ENCODE results near the gene CFB. TPM values are rescaled to one million over a fixed set of nuclear protein-coding genes. Genes with fewer than 3 reads are reported as not detected.
A peak's percentile ranks its signal among the peaks of the same experiment; 100 is the strongest.

CFB gene
- total and polyA plus RNA-seq, 9 of the 15 experiments (the other 6 are each of a cell fraction or from before 2014, with no cell fraction given) = 0.08 to 0.91 (median 0.22) TPM; not detected in 4

DNA sequence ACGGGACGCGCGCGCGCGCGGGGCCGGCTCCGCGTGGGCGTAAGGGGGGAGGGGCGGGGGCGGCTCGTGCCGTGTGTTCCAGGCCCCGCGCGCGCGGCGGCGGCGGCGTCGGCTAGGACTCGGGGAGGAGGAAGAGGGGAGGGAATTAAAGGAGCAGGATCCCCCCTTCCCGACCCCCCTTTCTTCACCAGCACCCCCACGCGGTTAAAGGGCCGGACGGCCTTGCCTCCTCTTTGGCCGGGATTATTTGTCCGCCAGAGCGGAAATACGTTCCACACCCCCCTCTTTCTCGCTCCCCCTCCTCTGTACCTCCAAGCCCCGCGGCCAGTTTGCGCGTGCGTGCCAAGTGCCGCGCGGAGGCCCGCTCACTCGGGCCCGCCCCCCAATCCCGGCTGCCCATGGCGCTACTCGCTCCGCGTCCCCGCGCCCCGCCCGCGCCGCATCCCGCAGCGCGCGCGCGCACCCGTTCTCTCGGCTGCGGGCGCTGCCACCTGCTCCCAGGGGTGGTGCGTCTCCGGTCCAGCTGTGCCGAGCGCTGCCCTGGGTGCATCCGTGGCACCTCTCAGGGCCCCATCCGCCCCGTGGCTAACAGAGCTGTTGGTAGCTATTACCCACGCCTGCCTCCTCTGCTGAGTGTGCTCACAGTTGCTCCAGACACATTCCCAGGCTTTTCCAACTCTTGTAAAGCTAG, 43.8 kb upstream of the CFB start, which contains the start of gene ZBTB12 (continued):
- TF ChIP-seq, protein P1, sequence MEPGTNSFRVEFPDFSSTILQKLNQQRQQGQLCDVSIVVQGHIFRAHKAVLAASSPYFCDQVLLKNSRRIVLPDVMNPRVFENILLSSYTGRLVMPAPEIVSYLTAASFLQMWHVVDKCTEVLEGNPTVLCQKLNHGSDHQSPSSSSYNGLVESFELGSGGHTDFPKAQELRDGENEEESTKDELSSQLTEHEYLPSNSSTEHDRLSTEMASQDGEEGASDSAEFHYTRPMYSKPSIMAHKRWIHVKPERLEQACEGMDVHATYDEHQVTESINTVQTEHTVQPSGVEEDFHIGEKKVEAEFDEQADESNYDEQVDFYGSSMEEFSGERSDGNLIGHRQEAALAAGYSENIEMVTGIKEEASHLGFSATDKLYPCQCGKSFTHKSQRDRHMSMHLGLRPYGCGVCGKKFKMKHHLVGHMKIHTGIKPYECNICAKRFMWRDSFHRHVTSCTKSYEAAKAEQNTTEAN (CRISPR knock-in tag; IDR thresholded peaks at IDR 0.05) = no peak
- TF ChIP-seq, protein P2, sequence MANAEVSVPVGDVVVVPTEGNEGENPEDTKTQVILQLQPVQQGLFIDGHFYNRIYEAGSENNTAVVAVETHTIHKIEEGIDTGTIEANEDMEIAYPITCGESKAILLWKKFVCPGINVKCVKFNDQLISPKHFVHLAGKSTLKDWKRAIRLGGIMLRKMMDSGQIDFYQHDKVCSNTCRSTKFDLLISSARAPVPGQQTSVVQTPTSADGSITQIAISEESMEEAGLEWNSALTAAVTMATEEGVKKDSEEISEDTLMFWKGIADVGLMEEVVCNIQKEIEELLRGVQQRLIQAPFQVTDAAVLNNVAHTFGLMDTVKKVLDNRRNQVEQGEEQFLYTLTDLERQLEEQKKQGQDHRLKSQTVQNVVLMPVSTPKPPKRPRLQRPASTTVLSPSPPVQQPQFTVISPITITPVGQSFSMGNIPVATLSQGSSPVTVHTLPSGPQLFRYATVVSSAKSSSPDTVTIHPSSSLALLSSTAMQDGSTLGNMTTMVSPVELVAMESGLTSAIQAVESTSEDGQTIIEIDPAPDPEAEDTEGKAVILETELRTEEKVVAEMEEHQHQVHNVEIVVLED (CRISPR knock-in tag; IDR thresholded peaks at IDR 0.05) = peak; percentile 57
- TF ChIP-seq MTA1 (IDR thresholded peaks at IDR 0.05; ENCODE audit: borderline replicate concordance) = no peak
- TF ChIP-seq, protein P3, sequence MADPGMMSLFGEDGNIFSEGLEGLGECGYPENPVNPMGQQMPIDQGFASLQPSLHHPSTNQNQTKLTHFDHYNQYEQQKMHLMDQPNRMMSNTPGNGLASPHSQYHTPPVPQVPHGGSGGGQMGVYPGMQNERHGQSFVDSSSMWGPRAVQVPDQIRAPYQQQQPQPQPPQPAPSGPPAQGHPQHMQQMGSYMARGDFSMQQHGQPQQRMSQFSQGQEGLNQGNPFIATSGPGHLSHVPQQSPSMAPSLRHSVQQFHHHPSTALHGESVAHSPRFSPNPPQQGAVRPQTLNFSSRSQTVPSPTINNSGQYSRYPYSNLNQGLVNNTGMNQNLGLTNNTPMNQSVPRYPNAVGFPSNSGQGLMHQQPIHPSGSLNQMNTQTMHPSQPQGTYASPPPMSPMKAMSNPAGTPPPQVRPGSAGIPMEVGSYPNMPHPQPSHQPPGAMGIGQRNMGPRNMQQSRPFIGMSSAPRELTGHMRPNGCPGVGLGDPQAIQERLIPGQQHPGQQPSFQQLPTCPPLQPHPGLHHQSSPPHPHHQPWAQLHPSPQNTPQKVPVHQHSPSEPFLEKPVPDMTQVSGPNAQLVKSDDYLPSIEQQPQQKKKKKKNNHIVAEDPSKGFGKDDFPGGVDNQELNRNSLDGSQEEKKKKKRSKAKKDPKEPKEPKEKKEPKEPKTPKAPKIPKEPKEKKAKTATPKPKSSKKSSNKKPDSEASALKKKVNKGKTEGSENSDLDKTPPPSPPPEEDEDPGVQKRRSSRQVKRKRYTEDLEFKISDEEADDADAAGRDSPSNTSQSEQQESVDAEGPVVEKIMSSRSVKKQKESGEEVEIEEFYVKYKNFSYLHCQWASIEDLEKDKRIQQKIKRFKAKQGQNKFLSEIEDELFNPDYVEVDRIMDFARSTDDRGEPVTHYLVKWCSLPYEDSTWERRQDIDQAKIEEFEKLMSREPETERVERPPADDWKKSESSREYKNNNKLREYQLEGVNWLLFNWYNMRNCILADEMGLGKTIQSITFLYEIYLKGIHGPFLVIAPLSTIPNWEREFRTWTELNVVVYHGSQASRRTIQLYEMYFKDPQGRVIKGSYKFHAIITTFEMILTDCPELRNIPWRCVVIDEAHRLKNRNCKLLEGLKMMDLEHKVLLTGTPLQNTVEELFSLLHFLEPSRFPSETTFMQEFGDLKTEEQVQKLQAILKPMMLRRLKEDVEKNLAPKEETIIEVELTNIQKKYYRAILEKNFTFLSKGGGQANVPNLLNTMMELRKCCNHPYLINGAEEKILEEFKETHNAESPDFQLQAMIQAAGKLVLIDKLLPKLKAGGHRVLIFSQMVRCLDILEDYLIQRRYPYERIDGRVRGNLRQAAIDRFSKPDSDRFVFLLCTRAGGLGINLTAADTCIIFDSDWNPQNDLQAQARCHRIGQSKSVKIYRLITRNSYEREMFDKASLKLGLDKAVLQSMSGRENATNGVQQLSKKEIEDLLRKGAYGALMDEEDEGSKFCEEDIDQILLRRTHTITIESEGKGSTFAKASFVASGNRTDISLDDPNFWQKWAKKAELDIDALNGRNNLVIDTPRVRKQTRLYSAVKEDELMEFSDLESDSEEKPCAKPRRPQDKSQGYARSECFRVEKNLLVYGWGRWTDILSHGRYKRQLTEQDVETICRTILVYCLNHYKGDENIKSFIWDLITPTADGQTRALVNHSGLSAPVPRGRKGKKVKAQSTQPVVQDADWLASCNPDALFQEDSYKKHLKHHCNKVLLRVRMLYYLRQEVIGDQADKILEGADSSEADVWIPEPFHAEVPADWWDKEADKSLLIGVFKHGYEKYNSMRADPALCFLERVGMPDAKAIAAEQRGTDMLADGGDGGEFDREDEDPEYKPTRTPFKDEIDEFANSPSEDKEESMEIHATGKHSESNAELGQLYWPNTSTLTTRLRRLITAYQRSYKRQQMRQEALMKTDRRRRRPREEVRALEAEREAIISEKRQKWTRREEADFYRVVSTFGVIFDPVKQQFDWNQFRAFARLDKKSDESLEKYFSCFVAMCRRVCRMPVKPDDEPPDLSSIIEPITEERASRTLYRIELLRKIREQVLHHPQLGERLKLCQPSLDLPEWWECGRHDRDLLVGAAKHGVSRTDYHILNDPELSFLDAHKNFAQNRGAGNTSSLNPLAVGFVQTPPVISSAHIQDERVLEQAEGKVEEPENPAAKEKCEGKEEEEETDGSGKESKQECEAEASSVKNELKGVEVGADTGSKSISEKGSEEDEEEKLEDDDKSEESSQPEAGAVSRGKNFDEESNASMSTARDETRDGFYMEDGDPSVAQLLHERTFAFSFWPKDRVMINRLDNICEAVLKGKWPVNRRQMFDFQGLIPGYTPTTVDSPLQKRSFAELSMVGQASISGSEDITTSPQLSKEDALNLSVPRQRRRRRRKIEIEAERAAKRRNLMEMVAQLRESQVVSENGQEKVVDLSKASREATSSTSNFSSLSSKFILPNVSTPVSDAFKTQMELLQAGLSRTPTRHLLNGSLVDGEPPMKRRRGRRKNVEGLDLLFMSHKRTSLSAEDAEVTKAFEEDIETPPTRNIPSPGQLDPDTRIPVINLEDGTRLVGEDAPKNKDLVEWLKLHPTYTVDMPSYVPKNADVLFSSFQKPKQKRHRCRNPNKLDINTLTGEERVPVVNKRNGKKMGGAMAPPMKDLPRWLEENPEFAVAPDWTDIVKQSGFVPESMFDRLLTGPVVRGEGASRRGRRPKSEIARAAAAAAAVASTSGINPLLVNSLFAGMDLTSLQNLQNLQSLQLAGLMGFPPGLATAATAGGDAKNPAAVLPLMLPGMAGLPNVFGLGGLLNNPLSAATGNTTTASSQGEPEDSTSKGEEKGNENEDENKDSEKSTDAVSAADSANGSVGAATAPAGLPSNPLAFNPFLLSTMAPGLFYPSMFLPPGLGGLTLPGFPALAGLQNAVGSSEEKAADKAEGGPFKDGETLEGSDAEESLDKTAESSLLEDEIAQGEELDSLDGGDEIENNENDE (IDR thresholded peaks at IDR 0.05; ENCODE audit: low read depth, low read length) = no peak
- TF ChIP-seq, protein P4, sequence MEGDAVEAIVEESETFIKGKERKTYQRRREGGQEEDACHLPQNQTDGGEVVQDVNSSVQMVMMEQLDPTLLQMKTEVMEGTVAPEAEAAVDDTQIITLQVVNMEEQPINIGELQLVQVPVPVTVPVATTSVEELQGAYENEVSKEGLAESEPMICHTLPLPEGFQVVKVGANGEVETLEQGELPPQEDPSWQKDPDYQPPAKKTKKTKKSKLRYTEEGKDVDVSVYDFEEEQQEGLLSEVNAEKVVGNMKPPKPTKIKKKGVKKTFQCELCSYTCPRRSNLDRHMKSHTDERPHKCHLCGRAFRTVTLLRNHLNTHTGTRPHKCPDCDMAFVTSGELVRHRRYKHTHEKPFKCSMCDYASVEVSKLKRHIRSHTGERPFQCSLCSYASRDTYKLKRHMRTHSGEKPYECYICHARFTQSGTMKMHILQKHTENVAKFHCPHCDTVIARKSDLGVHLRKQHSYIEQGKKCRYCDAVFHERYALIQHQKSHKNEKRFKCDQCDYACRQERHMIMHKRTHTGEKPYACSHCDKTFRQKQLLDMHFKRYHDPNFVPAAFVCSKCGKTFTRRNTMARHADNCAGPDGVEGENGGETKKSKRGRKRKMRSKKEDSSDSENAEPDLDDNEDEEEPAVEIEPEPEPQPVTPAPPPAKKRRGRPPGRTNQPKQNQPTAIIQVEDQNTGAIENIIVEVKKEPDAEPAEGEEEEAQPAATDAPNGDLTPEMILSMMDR (IDR thresholded peaks at IDR 0.05 in 2 of 3, conservative IDR thresholded peaks at IDR 0.05 in 1 of 3; ENCODE audit: insufficient read depth in 2 of 3, low read depth in 1 of 3, low read length in 3 of 3) = peak in 1 of 3 experiments; percentile 15; a peak in 1 of 6 replicates
- TF ChIP-seq MTF1 (CRISPR knock-in tag; IDR thresholded peaks at IDR 0.05; ENCODE audit: borderline replicate concordance) = no peak
- TF ChIP-seq EGR1 (conservative IDR thresholded peaks at IDR 0.05) = peak; percentile 83
